CD14-positive monocyte (primary cell): Measurements from ENCODE around the gene AP2S1. TPM values are rescaled to one million over a fixed set of nuclear protein-coding genes. Genes with fewer than 3 reads are reported as not detected.

Experiments used
- DNase-seq, 3 donors: peaks; one replicate each; pipeline ENCODE4 v3.0.0-alpha.2; 2011 to 2022
- H2AFZ ChIP-seq: 2 replicates; pipeline ENCODE4 v1.6.0; 2012; ENCODE audit warnings: mild to moderate bottlenecking, low read depth, low read length, inconsistent platforms; ENCODE audit not compliant: insufficient read depth, poor library complexity, severe bottlenecking
- H3K27ac ChIP-seq, 2 donors: 1 replicate in 1 of 2; 2 replicates in 1 of 2; pipeline ENCODE4 v1.5.1; 2012 to 2013; ENCODE audit warnings: low read length in 2 of 2, control low read depth in 1 of 2, inconsistent platforms in 1 of 2, low read depth in 1 of 2, mild to moderate bottlenecking in 1 of 2
- H3K27me3 ChIP-seq, 2 donors: one replicate each; pipeline versions ENCODE4 v1.6.0 to v1.6.1; 2011 to 2013; ENCODE audit warnings: low read length in 2 of 2; ENCODE audit not compliant: control insufficient read depth in 2 of 2, insufficient read depth in 2 of 2
- H3K36me3 ChIP-seq, 2 donors: replicated peaks in 1 of 2; 1 replicate in 1 of 2; 2 replicates in 1 of 2; pipeline versions ENCODE4 v1.5.1 to v1.6.1; 2012 to 2013; ENCODE audit warnings: low read length in 2 of 2, control low read depth in 1 of 2, inconsistent platforms in 1 of 2, mild to moderate bottlenecking in 1 of 2; ENCODE audit not compliant: insufficient read depth in 2 of 2, control insufficient read depth in 1 of 2
- H3K4me1 ChIP-seq, 2 donors: 1 replicate in 1 of 2; 2 replicates in 1 of 2; pipeline versions ENCODE4 v1.5.1 to v1.6.1; 2012 to 2013; ENCODE audit warnings: low read length in 2 of 2, control low read depth in 1 of 2, inconsistent platforms in 1 of 2, mild to moderate bottlenecking in 1 of 2, moderate library complexity in 1 of 2; ENCODE audit not compliant: insufficient read depth in 2 of 2, control insufficient read depth in 1 of 2
- H3K4me2 ChIP-seq: replicated peaks from 2 replicates; pipeline ENCODE3; 2012; ENCODE audit warnings: low read length, moderate library complexity, mild to moderate bottlenecking; ENCODE audit not compliant: poor library complexity, severe bottlenecking; ENCODE audit errors: extremely low read depth
- H3K4me3 ChIP-seq, 3 experiments: fragments of 200-600 bp in 1 of 3; sonication (generic) in 1 of 3; replicated peaks in 1 of 3; 1 replicate in 2 of 3; 2 replicates in 1 of 3; pipeline ENCODE4 v1.5.1; 2011 to 2013; ENCODE audit warnings: low read length in 3 of 3, mild to moderate bottlenecking in 3 of 3, control low read depth in 2 of 3, low read depth in 2 of 3, inconsistent platforms in 1 of 3, moderate library complexity in 1 of 3
- H3K79me2 ChIP-seq: 2 replicates; pipeline ENCODE4 v1.6.0; 2012; ENCODE audit warnings: mild to moderate bottlenecking, control low read depth, inconsistent platforms, low read length, moderate library complexity; ENCODE audit not compliant: insufficient read depth
- H3K9ac ChIP-seq: 2 replicates; pipeline ENCODE4 v1.6.0; 2017; ENCODE audit warnings: low read length, mild to moderate bottlenecking; ENCODE audit not compliant: insufficient read depth, poor library complexity, severe bottlenecking
- H3K9me3 ChIP-seq, 2 donors: replicated peaks in 1 of 2; 1 replicate in 1 of 2; 2 replicates in 1 of 2; pipeline versions ENCODE4 v1.5.1 to v1.6.1; 2012 to 2013; ENCODE audit warnings: low read length in 2 of 2, control low read depth in 1 of 2; ENCODE audit not compliant: control insufficient read depth in 1 of 2, insufficient read depth in 1 of 2
- H4K20me1 ChIP-seq: 2 replicates; pipeline ENCODE4 v1.6.0; 2012; ENCODE audit warnings: mild to moderate bottlenecking, low read length, control low read depth, moderate library complexity; ENCODE audit not compliant: insufficient read depth
- H3K27ac Mint-ChIP-seq, 7 donors: one replicate each; pipeline ENCODE4 v1.8.0; 2020; ENCODE audit warnings: mild to moderate bottlenecking in 7 of 7, mixed read lengths in 7 of 7, moderate library complexity in 6 of 7, inconsistent platforms in 2 of 7
- H3K27me3 Mint-ChIP-seq, 3 donors: one replicate each; pipeline ENCODE4 v1.8.0; 2021 to 2022; ENCODE audit warnings: low read depth in 3 of 3, mild to moderate bottlenecking in 3 of 3, mixed read lengths in 3 of 3, moderate library complexity in 3 of 3, inconsistent platforms in 1 of 3
- H3K36me3 Mint-ChIP-seq, 2 donors: one replicate each; pipeline ENCODE4 v1.8.0; 2020; ENCODE audit warnings: mixed read lengths in 2 of 2, inconsistent platforms in 1 of 2, mild to moderate bottlenecking in 1 of 2
- H3K4me1 Mint-ChIP-seq: one replicate; pipeline ENCODE4 v1.8.0; 2020; ENCODE audit warnings: mild to moderate bottlenecking, mixed read lengths
- H3K4me3 Mint-ChIP-seq, 2 donors: one replicate each; pipeline ENCODE4 v1.8.0; 2020; ENCODE audit warnings: mild to moderate bottlenecking in 2 of 2, mixed read lengths in 2 of 2, moderate library complexity in 1 of 2
- H3K9me3 Mint-ChIP-seq, 7 donors: one replicate each; pipeline ENCODE4 v1.8.0; 2020 to 2022; ENCODE audit warnings: mixed read lengths in 7 of 7, mild to moderate bottlenecking in 6 of 7, moderate library complexity in 6 of 7, inconsistent platforms in 2 of 7
- WGBS: methylation state at CpG from one replicate; pipeline ENCODE4 v1.1.5; 2013; ENCODE audit warnings: missing lambda C conversion rate; ENCODE audit not compliant: insufficient coverage; 5-methylcytosine and 5-hydroxymethylcytosine counted together
- intact Hi-C, 2 donors: fragments of 100-400 bp; cut with micrococcal nuclease; formaldehyde crosslinking; loops; one replicate each; pipeline versions ENCODE4 v1.15.0 to v1.15.1; 2023
- polyA plus RNA-seq, 3 donors: library from polyadenylated mRNA; depleted of rRNA in 1 of 3; unstranded in 2 of 3; stranded (reverse) in 1 of 3; fragments of 300-500 nt in 2 of 3; fragments of >200 nt in 1 of 3; fragmentation: Illumina TruSeq in 2 of 3; gene quantifications; 1 replicate in 2 of 3; 2 replicates in 1 of 3; pipeline ENCODE4 v1.2.3, GENCODE V29; 2012 to 2021
- TF ChIP-seq, protein P1 (sequence below): fragments of 200-600 bp; IDR thresholded peaks from one replicate; pipeline ENCODE4 v1.8.0; 2022; ENCODE audit warnings: antibody characterized with exemption, mild to moderate bottlenecking

AP2S1 gene
- polyA plus RNA-seq, 3 donors = 123 to 194 (median 170) TPM

DNA sequence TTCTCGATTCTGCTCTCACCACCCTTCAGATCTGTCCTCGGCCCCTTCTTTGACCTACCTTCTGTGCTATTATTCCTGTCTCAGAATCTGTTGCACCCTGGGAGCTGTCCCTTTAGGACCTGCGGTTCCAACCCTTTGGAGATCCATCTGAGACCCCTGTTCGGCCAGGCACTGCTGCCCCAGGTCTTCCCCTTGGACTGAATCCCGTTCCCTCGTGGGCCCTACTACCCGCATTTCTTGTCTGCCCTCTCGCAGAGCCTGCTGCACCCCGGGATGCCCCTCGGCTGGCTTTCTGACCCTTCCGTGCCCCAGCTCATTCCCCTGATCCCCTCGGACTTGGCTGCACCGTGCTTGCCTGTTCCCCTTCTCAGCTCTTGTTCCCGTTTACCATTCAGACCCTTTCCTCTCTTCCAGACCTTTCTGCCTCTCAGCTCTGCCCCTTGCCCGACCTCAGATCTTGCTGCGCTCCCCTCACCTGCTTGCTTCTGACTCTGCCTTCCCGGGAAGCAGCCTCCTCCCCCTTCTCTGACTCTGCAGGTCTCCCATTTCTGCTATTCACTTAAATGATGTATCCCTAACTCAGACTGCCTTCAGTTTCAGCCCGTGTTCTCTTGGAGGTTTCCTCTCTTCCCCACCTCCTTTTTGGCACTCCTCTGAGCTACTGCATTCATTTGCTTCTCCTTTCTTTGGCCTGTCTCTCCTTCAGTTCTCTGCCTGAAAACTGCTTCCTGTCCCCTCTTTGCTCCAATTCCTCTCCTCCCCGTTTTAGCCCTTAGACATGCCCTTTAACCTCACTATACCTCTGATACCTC is 11.3 kb upstream of the AP2S1 start:
- 2% methylated on average over 19 of the region's 19 CpGs for WGBS
- Histone ChIP-seq H3K9ac (peak overlapping the region; percentile 58), H3K9me3 (peaks cover 0 to 3% of the 10 kb centered on the region in 2 donors), H3K4me2 (peak overlapping the region; percentile 98), H3K27me3 (no peaks in the 10 kb centered on the region), H3K4me3 (peak overlapping the region; percentile 42 to 90 (median 83)), H2AFZ (peak overlapping the region; percentile 73), H3K79me2 (peaks cover 68% of the 10 kb centered on the region), H3K27ac (peak overlapping the region; percentile 8 to 56), H3K4me1 (peaks cover 39 to 53% of the 10 kb centered on the region in 2 donors), H3K36me3 (no peaks in the 10 kb centered on the region), H4K20me1 (peaks cover 51% of the 10 kb centered on the region)
- H3K4me3 Mint-ChIP-seq = no peak overlapping the region
- H3K4me1 Mint-ChIP-seq = peaks cover 25% of the 10 kb centered on the region
- H3K9me3 Mint-ChIP-seq = peaks cover 0 to 4% (median 0%) of the 10 kb centered on the region in 7 donors
- TF ChIP-seq, protein P1, sequence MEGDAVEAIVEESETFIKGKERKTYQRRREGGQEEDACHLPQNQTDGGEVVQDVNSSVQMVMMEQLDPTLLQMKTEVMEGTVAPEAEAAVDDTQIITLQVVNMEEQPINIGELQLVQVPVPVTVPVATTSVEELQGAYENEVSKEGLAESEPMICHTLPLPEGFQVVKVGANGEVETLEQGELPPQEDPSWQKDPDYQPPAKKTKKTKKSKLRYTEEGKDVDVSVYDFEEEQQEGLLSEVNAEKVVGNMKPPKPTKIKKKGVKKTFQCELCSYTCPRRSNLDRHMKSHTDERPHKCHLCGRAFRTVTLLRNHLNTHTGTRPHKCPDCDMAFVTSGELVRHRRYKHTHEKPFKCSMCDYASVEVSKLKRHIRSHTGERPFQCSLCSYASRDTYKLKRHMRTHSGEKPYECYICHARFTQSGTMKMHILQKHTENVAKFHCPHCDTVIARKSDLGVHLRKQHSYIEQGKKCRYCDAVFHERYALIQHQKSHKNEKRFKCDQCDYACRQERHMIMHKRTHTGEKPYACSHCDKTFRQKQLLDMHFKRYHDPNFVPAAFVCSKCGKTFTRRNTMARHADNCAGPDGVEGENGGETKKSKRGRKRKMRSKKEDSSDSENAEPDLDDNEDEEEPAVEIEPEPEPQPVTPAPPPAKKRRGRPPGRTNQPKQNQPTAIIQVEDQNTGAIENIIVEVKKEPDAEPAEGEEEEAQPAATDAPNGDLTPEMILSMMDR = no peak
- no peaks in the 10 kb centered on the region for H3K27me3 Mint-ChIP-seq
- H3K36me3 Mint-ChIP-seq = peaks cover 4 to 7% of the 10 kb centered on the region in 2 donors
- H3K27ac Mint-ChIP-seq = no peak overlapping the region
- intact Hi-C loops = loop anchor here in 1 of 2 donors (10.0 kb wide), 1 partner anchor 123 kb away; no protein-coding TSS in a partner anchor
- DNase-seq = peak in 2 of 3 donors; percentile 24 to 37

DNA sequence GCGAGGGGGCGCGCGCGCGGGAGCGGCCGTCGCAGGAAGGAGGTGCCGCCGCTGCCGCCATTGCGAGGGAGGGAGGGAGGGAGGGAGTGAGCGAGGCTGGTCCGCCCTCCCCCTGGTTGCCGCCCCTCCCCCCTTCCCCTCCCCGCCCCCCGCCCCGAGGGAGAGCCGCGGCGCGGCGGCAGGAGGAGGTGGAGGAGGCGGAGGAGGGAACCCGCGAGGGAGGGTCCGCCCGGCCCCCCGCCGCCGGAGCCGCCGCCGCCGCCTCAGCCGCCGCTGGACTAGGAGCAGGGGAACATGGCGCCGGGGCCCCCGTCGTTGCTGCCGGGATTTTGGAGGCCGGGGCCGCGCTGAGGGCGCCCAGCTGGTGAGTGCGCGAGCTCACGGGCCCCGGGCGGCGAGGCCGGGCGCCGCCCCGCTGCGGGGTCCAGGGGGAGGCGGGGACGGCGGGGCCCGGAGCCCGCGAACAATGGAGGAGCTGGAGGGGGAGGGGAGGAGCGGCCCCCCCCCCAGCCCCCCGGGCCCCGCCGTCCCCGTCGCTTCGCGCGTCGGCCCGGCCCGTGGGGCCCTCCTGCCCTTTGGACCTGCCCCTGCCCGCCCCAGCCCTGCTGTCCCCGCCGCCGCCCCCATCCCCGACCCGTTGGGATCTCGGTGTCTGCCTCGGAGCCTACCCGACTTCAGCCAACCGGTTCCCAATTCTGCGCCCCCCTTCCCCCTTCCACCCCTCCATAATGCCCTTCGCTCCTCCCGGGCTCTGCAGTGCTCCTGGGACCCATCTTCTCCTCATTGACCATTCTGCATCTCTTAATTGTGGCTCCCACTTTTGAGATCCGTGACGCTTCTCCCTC is 10.4 kb upstream of the AP2S1 start, which contains the start of gene ARHGAP35:
Gene ARHGAP35, plus strand, starts transcription at position 152 of the 845 bp plus-strand sequence. CDS start 57,679 bp downstream, outside the sequence.
- Histone ChIP-seq H4K20me1 (peaks cover 42% of the 10 kb centered on the region), H3K79me2 (peaks cover 60% of the 10 kb centered on the region)
- TF ChIP-seq, protein P1 = no peak

More for the DNA sequence above, 10.4 kb upstream of the AP2S1 start, which contains the start of gene ARHGAP35:
- peak within 1 kb of the TSS; percentile 82 to 95 (median 92) for H3K27ac Mint-ChIP-seq
- no peaks in the 10 kb centered on the region for H3K27me3 Mint-ChIP-seq
- Histone ChIP-seq H3K4me3 (peak within 1 kb of the TSS; percentile 64 to 90 (median 83)), H3K27me3 (no peaks in the 10 kb centered on the region), H3K9ac (peak within 1 kb of the TSS; percentile 72), H3K27ac (peak within 1 kb of the TSS; percentile 82 to 84), H2AFZ (peak within 1 kb of the TSS; percentile 91), H3K4me1 (peaks cover 46 to 60% of the 10 kb centered on the region in 2 donors), H3K36me3 (no peaks in the 10 kb centered on the region), H3K4me2 (peak within 1 kb of the TSS; percentile 98), H3K9me3 (peaks cover 0 to 3% of the 10 kb centered on the region in 2 donors)
- under 1% methylated on average over 52 of the region's 91 CpGs for WGBS
- intact Hi-C loops = loop anchor here in 1 of 2 donors (10.0 kb wide), 1 partner anchor 124 kb away; no protein-coding TSS in a partner anchor
- H3K9me3 Mint-ChIP-seq = peaks cover 0 to 4% (median 0%) of the 10 kb centered on the region in 7 donors
- H3K36me3 Mint-ChIP-seq = peaks cover 4 to 6% of the 10 kb centered on the region in 2 donors
- H3K4me3 Mint-ChIP-seq = peak within 1 kb of the TSS; percentile 87 to 89
- DNase-seq = peak in 1 of 3 donors; percentile 82
- H3K4me1 Mint-ChIP-seq = peaks cover 29% of the 10 kb centered on the region
